ENCODE results near the gene ABCA13.

- no peak for TF ChIP-seq CTCF (conservative IDR thresholded peaks at IDR 0.05; ENCODE audit: low read depth, low read length)
- TF ChIP-seq EZH2 (IDR thresholded peaks at IDR 0.05; ENCODE audit: low read length, unreplicated experiment) = no peak
These were observed 74.7 kb downstream of the ABCA13 start for GRCh38 chr7:48245751-48246472.

Data from PC-3 (cell line).